Activated T-cell treated with anti-CD3 and anti-CD28 coated beads, Interleukin-2, amount 50 U/mL, for 24 hours (primary cell): ENCODE measurements around the gene PRTN3.
"Not testable (repeated sequence)": the region's sequence is repeated elsewhere in the genome, so short reads cannot be mapped to it uniquely, and the experiment has no call there.

Source experiments
- DNase-seq: peaks from one replicate; pipeline ENCODE4 v3.0.0-alpha.2; 2020
- H3K27ac Mint-ChIP-seq: 2 replicates; pipeline ENCODE4 v1.8.0; 2020; ENCODE audit warnings: mild to moderate bottlenecking, mixed read lengths
- H3K27me3 Mint-ChIP-seq: 2 replicates; pipeline ENCODE4 v1.8.0; 2020; ENCODE audit warnings: mixed read lengths
- H3K36me3 Mint-ChIP-seq: 2 replicates; pipeline ENCODE4 v1.8.0; 2020; ENCODE audit warnings: low read depth, mixed read lengths
- H3K4me1 Mint-ChIP-seq: 2 replicates; pipeline ENCODE4 v1.8.0; 2020; ENCODE audit warnings: low read depth, mixed read lengths
- H3K4me3 Mint-ChIP-seq: 2 replicates; pipeline ENCODE4 v1.8.0; 2020; ENCODE audit warnings: mild to moderate bottlenecking, moderate library complexity, mixed read lengths
- H3K9me3 Mint-ChIP-seq: 2 replicates; pipeline ENCODE4 v1.8.0; 2020; ENCODE audit warnings: mixed read lengths

Gene PRTN3

DNA sequence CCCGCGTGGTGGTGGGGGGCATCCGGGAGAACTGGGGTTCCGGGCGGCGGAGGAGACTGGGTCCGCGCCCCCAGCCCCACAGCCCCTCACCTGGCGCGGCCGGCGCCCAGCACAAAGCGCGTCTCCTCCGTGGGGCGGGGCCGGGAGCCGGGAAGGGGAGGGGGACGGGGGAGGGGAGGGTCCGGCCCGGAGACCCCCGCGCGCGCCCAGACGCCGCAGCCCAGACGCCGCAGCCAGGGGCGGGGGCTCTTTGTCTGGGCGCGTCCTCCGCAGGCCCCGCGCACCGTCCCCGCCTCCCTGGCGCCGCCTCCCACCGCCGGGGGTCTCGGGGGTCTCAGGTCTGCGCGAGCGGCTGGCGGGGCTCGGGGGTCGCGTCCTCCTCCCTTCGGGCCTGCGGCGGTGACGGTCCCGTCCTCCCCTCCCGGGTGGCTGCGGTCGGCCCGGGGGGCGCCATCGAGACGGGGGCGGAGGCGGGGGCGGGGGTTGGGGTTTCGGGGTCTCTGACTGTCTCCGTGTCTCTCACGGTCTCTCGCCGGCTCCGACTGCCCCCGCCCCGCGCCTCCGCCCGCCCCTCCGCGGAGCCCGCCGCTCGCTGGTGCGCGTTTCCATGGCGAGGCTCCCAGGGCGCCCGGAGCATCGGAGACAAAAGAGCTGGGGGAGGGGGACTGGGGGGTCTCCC lies 18.8 kb upstream of the PRTN3 start, which contains the start of gene PLPPR3:
TSS of gene PLPPR3 (minus strand) at position 131 of the 679 bp plus-strand sequence. CDS start 396 bp downstream, outside the sequence.
- no peak for DNase-seq
- Mint-ChIP-seq H3K9me3 (no peaks in the 10 kb centered on the region), H3K4me3 (peak within 1 kb of the TSS; percentile 8), H3K4me1 (no peaks in the 10 kb centered on the region), H3K36me3 (no peaks in the 10 kb centered on the region), H3K27ac (peak within 1 kb of the TSS; percentile 44), H3K27me3 (peaks cover 21% of the 10 kb centered on the region)

DNA sequence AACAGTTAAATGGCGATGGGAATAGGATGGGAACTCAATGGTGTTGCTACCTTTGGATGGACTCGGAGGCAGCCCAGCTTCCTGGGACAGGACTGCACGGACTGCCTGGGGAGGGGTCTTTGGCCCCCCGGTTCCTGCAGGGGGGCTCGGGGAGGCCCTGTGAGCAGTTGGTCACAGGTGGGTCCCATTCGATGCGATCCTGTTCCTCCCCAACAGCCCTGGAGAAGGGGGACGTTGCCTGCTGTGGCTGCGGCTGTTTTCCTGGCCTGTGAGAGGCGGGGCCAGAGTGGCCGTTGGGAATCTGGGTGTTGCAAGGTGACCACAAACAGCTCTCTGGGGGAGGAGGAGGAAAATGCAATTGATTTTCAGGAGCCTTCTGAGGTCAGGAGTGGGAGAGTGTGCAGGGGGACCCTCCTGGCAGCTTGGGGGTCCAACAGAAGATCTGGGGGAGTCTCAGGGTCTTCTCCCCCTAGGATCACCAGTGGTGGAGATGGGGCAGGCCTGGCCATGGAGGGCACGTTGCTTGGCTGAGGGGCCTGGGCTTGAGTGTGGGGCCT lies 17.2 kb upstream of the PRTN3 start:
- DNase-seq, result no peak
- no peaks in the 10 kb centered on the region for H3K4me1 Mint-ChIP-seq
- H3K27me3 Mint-ChIP-seq, result peaks cover 21% of the 10 kb centered on the region
- H3K27ac Mint-ChIP-seq, result no peak overlapping the region
- no peak overlapping the region for H3K4me3 Mint-ChIP-seq
- H3K9me3 Mint-ChIP-seq, result no peaks in the 10 kb centered on the region
- no peaks in the 10 kb centered on the region for H3K36me3 Mint-ChIP-seq

DNA sequence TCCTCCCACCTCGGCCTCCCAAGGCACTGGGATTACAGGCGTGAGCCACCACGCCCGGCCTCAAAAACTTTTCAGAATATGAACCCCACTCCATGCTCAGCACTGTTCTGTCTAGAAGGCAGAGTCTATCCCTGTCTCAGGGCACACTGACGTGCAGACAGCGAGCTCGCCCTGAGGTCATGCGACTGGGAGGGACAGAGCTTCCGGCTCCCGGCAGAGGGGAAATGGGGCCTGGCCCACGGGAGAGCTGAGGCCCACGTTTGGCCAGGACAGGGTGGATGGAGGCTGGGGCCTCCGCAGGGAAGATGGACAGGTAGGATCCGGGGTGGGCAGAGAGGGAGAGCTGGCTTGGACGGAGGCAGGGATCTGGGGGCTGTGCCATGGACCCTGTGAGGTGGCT lies 15.9 kb upstream of the PRTN3 start:
- Mint-ChIP-seq H3K36me3 (no peaks in the 10 kb centered on the region), H3K27ac (no peak overlapping the region), H3K27me3 (peaks cover 21% of the 10 kb centered on the region), H3K4me3 (no peak overlapping the region), H3K4me1 (no peaks in the 10 kb centered on the region), H3K9me3 (no peaks in the 10 kb centered on the region)
- no peak for DNase-seq

DNA sequence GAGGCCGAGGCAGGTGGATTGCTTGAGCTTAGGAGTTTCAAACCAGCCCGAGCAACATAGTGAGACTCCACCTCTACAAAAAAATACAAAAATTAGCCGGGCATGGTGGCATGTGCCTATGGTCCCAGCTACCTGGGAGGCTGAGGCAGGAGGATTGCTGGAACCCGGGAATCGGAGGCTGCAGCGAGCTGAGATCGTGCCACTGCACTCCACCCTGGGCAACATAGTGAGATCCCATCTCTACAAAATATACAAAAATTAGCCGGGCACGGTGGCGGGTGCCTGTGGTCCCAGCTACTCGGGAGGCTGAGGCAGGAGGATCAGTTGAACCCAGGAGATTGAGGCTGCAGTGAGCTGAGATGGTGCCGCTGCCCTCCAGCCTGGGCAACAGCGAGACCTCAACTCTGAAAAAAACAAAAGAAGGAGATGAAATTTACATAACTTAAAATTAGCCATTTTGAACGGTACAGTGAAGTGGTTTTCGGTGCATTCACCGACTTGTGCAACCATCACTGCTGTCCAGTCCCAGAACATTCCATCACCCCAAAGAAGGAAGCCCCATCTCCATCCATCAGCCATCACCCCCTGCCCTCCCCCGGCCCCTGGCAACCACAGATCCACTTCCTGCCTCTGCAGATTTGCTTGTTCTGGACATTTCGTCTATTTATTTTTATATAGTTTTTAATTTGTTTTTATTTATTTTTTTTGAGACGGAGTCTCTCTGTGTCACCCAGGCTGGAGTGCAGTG lies 14.7 kb upstream of the PRTN3 start:
- H3K27me3 Mint-ChIP-seq, result peaks cover 21% of the 10 kb centered on the region
- no peak for DNase-seq
- no peak overlapping the region for H3K27ac Mint-ChIP-seq

DNA sequence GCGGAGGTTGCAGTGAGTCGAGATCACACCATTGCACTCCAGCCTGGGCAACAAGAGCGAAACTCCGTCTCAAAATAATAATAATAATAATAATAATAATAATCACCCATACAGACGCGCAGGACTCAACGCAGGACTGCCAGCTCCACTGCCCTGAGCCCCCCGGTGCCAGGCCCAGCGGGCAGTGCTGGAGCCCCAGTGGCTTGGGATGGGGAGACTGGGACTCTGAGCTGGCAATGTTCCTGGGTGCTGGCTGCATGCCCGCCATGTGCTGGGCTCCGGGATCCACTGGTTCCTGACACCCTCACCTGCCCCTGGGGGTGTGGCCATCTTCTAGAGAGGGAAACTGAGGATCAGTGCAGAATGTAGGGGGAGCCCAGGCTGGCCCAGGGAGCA lies 13.5 kb upstream of the PRTN3 start:
- Mint-ChIP-seq H3K27me3 (peaks cover 24% of the 10 kb centered on the region), H3K27ac (no peak overlapping the region), H3K4me3 (no peak overlapping the region), H3K36me3 (no peaks in the 10 kb centered on the region), H3K4me1 (no peaks in the 10 kb centered on the region), H3K9me3 (no peaks in the 10 kb centered on the region)
- DNase-seq, result no peak

More for the DNA sequence above, 14.7 kb upstream of the PRTN3 start:
- Mint-ChIP-seq H3K36me3 (no peaks in the 10 kb centered on the region), H3K4me3 (no peak overlapping the region), H3K9me3 (no peaks in the 10 kb centered on the region), H3K4me1 (no peaks in the 10 kb centered on the region)

DNA sequence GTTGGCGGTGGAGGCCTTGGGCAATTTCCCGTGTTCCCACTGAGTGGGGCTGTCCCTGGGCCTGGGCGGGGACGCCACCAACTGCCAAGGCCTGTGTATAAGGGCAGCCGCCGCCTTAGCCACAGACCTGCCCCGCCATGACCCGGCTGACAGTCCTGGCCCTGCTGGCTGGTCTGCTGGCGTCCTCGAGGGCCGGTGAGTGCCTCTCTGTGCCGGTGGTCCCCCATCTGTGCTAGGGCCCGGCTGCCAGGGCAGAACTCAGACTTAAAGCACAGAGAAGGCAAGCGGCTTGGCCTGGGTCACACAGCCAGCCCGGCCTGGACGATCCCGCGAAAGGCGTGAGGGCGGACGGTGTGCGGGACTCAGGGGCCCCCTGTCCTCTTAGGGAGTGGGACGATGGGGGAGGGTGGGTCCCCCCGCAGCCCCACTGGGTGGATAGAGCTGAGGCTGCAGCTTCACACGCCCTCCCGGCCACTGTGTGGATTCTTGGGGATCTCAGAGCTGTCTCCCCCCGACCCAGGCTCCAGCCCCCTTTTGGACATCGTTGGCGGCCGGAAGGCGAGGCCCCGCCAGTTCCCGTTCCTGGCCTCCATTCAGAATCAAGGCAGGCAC lies 13.0 kb upstream of the PRTN3 start, which contains the start of gene AZU1:
TSS of gene AZU1 (plus strand) at position 128 of the 612 bp plus-strand sequence. CDS start at position 138, 10 bp downstream.
- Mint-ChIP-seq H3K4me3 (no peak within 1 kb of the TSS), H3K27me3 (peaks cover 21% of the 10 kb centered on the region), H3K9me3 (no peaks in the 10 kb centered on the region), H3K36me3 (no peaks in the 10 kb centered on the region), H3K27ac (no peak within 1 kb of the TSS), H3K4me1 (no peaks in the 10 kb centered on the region)
- no peak for DNase-seq

DNA sequence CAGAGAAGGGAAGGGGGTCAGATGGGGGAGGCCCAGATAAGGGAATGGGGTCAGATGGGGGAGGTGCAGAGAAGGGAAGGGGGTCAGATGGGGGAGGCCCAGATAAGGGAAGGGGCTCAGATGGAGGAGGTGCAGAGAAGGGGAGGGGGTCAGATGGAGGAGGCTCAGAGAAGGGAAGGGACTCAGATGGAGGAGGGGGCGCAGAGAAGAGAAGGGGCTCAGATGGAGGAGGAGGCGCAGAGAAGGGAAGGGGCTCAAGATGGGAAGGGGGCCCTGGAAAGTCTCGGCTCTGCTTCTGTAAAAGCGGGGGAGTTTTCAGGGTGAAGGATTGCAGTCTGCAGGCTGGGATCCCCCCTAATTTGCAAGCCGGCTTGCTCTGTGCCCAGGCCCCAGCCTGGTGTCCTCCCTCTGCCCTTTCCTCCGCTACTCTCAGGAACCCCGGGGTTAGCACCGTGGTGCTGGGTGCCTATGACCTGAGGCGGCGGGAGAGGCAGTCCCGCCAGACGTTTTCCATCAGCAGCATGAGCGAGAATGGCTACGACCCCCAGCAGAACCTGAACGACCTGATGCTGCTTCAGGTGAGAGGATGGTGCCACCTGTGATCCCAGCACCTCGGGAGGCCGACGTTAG lies 11.6 kb upstream of the PRTN3 start:
- Mint-ChIP-seq H3K9me3 (no peaks in the 10 kb centered on the region), H3K4me3 (no peak overlapping the region), H3K4me1 (no peaks in the 10 kb centered on the region), H3K36me3 (no peaks in the 10 kb centered on the region), H3K27me3 (peaks cover 11% of the 10 kb centered on the region), H3K27ac (no peak overlapping the region)
- DNase-seq, result no peak

DNA sequence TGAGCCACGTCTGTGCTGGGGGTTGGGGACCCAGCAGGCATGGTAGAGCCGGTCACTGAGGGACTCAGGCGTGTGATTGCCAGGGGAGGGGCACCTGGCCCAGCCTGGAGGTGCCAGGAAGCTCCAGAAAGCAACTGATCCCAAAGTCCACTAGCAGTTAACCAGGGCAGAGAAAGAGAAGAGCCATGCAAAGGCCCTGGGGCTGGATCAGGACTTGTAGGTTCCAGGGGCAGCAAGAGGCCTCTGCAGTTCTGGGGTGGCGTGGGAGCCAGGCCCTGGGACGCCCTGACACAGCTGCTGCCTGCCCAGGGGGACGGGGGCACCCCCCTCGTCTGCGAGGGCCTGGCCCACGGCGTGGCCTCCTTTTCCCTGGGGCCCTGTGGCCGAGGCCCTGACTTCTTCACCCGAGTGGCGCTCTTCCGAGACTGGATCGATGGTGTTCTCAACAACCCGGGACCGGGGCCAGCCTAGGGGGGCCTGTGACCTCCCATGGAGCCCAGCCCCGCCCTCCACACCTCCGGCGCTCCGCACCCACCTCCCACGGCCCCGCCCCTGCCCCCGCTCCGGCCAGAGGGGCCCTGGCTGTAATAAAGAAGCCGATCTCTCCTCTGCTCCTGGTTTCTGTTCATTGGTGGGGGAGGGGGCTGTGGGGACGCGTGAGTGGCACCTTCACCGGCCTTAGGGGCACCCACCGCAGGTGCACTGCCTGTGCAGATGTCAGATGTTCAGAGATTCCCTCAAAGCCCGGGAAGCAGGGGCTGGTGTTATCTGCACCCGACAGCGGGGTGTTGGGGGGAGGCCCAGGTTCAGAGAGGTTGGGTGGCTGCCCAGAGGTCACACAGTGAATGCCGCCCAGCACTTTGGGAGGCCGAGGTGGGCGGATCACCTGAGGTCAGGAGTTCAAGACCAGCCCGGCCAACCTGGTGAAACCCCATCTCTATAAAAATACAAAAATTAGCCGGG lies 9.1 kb upstream of the PRTN3 start:
- no peaks in the 10 kb centered on the region for H3K4me1 Mint-ChIP-seq
- no peak overlapping the region for H3K4me3 Mint-ChIP-seq
- H3K36me3 Mint-ChIP-seq, result no peaks in the 10 kb centered on the region
- DNase-seq, result no peak
- H3K27ac Mint-ChIP-seq, result no peak overlapping the region
- H3K27me3 Mint-ChIP-seq, result peaks cover 16% of the 10 kb centered on the region
- H3K9me3 Mint-ChIP-seq, result no peaks in the 10 kb centered on the region

DNA sequence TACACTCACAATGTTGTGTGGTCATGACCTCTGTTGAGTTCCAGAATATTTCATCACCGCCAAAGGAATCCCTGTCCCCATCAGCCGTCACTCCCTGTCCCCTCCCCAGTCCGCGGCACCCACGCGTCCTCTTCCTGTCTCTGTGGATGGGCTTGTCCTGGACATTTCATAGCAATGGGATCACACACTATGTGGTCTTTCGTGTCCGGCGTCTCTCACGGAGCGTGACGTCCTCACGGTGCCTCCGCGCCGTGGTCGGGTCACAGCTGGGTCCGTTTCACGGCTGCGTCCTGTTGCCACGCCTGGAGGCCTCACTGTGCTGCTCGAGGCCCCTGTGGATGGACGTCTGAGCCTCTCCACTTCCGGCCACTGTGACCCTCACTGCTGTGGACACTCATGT lies 6.6 kb upstream of the PRTN3 start:
- H3K27me3 Mint-ChIP-seq, result peaks cover 22% of the 10 kb centered on the region
- DNase-seq, result no peak
- H3K9me3 Mint-ChIP-seq, result no peaks in the 10 kb centered on the region
- H3K36me3 Mint-ChIP-seq, result no peaks in the 10 kb centered on the region
- H3K27ac Mint-ChIP-seq, result no peak overlapping the region
- no peaks in the 10 kb centered on the region for H3K4me1 Mint-ChIP-seq
- no peak overlapping the region for H3K4me3 Mint-ChIP-seq

DNA sequence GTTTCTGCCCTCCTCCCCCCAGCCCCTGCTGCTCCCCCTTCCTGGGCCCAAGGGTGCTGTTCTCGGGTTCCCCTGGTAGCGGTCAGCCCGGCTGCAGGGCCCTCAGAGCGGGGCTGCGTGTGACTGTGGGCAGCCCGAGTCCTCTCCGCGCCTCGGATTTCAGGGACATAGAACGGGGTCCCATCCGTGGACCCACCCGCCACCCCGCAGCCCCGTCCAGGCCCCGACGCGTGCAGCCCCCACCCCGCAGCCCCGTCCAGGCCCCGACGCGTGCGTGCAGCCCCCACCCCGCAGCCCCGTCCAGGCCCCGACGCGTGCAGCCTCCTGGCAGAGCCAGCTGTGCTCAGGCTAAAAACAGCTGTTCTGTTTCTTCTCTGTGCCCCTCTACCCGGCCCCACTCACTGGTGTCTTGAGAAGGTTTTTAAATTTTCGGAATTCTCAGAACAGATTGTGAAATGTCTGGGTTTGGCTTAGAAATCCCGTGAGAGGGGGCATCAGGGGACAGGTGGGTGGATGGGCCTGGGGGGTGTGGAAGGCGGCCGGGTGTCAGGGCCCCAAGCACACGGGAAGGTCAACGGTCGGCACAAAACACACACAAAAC lies 5.5 kb upstream of the PRTN3 start:
- Mint-ChIP-seq H3K27ac (no peak overlapping the region), H3K4me3 (no peak overlapping the region), H3K27me3 (peaks cover 22% of the 10 kb centered on the region), H3K36me3 (no peaks in the 10 kb centered on the region), H3K9me3 (no peaks in the 10 kb centered on the region), H3K4me1 (no peaks in the 10 kb centered on the region)
- no peak for DNase-seq

DNA sequence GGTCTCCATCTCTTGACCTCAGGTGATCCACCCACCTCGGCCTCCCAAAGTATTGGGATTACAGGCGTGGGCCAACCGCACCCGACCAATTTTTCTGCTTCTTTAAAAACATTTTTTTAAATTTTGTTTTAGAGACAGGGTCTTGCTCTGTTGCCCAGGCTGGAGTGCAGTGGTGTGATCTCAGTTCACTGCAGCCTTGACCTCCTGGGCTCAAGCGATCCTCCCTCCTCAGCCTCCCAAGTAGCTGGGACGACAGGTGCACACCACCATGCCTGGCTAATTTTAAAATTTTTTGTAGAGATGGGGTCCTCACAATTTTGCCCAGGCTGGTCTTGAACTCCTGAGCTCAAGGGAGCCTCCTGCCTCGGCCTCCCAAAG lies 2.0 kb downstream of the PRTN3 start:
- H3K27me3 Mint-ChIP-seq, result peaks cover 49% of the 10 kb centered on the region
- not testable (repeated sequence) for H3K4me3 Mint-ChIP-seq

DNA sequence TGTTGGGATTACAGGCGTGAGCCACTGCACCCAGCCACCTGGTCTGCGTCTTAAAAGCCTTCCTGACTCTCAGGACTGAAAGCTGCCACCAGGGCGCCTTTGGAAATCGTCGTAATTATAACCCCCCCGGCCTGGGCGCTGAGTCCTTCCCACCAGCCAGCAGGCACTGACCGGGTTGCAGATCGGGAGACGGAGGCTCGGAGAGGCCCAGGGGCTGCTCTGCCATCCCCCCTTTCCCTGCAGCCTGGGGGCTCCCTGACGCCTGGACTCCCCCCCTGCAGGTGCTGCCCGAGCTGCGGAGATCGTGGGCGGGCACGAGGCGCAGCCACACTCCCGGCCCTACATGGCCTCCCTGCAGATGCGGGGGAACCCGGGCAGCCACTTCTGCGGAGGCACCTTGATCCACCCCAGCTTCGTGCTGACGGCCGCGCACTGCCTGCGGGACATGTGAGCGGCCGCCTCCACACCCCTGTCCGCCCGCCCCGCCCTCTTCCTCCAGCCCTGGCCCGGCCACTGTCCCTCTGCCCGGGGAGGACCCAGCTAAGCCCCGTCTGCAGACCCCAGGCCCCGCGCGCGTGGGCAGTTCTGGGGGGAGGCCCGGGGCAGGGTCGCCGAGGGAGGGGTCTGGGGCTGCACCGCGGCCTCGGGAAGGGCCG lies 2.5 kb downstream of the PRTN3 start:
- H3K9me3 Mint-ChIP-seq, result no peaks in the 10 kb centered on the region
- no peak overlapping the region for H3K4me3 Mint-ChIP-seq
- no peaks in the 10 kb centered on the region for H3K36me3 Mint-ChIP-seq
- H3K27me3 Mint-ChIP-seq, result peaks cover 53% of the 10 kb centered on the region
- peaks cover 5% of the 10 kb centered on the region for H3K4me1 Mint-ChIP-seq
- H3K27ac Mint-ChIP-seq, result no peak overlapping the region
- no peak for DNase-seq

More for the DNA sequence above, 2.0 kb downstream of the PRTN3 start:
- H3K9me3 Mint-ChIP-seq, H3K36me3 Mint-ChIP-seq, H3K27ac Mint-ChIP-seq, DNase-seq, H3K4me1 Mint-ChIP-seq: not testable (repeated sequence)
